Measurements from ENCODE around the gene FAM171A1. TPM values are rescaled to one million over a fixed set of nuclear protein-coding genes. Genes with fewer than 3 reads are reported as not detected.

The FAM171A1 gene
- total RNA-seq, 2 donors from 2014 or later: 36.5 to 39.0 TPM

- TF ChIP-seq, protein P1, sequence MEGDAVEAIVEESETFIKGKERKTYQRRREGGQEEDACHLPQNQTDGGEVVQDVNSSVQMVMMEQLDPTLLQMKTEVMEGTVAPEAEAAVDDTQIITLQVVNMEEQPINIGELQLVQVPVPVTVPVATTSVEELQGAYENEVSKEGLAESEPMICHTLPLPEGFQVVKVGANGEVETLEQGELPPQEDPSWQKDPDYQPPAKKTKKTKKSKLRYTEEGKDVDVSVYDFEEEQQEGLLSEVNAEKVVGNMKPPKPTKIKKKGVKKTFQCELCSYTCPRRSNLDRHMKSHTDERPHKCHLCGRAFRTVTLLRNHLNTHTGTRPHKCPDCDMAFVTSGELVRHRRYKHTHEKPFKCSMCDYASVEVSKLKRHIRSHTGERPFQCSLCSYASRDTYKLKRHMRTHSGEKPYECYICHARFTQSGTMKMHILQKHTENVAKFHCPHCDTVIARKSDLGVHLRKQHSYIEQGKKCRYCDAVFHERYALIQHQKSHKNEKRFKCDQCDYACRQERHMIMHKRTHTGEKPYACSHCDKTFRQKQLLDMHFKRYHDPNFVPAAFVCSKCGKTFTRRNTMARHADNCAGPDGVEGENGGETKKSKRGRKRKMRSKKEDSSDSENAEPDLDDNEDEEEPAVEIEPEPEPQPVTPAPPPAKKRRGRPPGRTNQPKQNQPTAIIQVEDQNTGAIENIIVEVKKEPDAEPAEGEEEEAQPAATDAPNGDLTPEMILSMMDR (conservative IDR thresholded peaks at IDR 0.05): no peak
- Histone ChIP-seq H3K4me3 (ENCODE audit: low read length) (no peak overlapping the region), H3K4me1 (ENCODE audit: control insufficient read depth, insufficient read depth, low read length) (no peaks in the 10 kb centered on the region), H3K9me3 (ENCODE audit: control insufficient read depth, low read length) (no peaks in the 10 kb centered on the region), H3K27me3 (ENCODE audit: control insufficient read depth, insufficient read depth, low read length, poor library complexity, severe bottlenecking) (no peaks in the 10 kb centered on the region), H3K36me3 (ENCODE audit: control insufficient read depth, insufficient read depth, low read length) (no peaks in the 10 kb centered on the region), H3K27ac (ENCODE audit: low read depth, low read length) (no peak overlapping the region), H3K9ac (ENCODE audit: extremely low read depth, low read length, poor library complexity, severe bottlenecking) (no peak overlapping the region)
- H3K27me3 Mint-ChIP-seq (ENCODE audit: insufficient read depth): no peaks in the 10 kb centered on the region
- H3K4me1 Mint-ChIP-seq: no peaks in the 10 kb centered on the region
- H3K9me3 Mint-ChIP-seq: no peaks in the 10 kb centered on the region
- DNase-seq: no peak
- 87 to 90% methylated on average over 17 to 20 of the region's 20 CpGs for WGBS, 2 experiments (ENCODE audit: insufficient coverage in 1 of 2, insufficient read length in 1 of 2)
- peaks cover 10% of the 10 kb centered on the region for H3K36me3 Mint-ChIP-seq (ENCODE audit: low read depth)
- no peak overlapping the region for H3K4me3 Mint-ChIP-seq
- no peak overlapping the region for H3K27ac Mint-ChIP-seq
Observed at GRCh38 chr10:15325243-15325943, 45.7 kb downstream of the FAM171A1 start.

DNA sequence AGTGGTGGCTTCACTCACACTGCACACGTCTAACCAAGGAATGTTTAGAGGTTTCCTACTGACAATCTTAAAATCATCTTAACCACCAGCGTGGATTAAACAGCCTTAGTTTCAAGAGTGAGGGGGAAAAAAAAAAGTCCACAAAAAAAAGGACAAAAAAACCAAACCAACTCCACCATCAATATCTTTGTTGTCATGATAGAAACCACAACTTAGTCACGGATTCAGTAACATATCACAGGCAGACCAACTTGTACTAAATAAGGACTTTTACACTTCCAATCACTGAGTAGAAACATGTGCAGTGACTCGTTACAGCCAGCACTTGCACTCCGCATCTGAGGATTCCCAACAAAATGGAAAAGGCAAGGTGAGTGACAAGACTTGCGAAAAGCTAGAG, 46.5 kb downstream of the FAM171A1 start:
- no peaks in the 10 kb centered on the region for H3K4me1 Mint-ChIP-seq
- H3K4me1 ChIP-seq (ENCODE audit: control insufficient read depth, insufficient read depth, low read length): no peaks in the 10 kb centered on the region
- H3K27me3 ChIP-seq (ENCODE audit: control insufficient read depth, insufficient read depth, low read length, poor library complexity, severe bottlenecking): no peaks in the 10 kb centered on the region
- no peak overlapping the region for H3K4me3 ChIP-seq (ENCODE audit: low read length)
- DNase-seq: no peak
- TF ChIP-seq, protein P1 (conservative IDR thresholded peaks at IDR 0.05): no peak
- no peak overlapping the region for H3K4me3 Mint-ChIP-seq
- H3K36me3 ChIP-seq (ENCODE audit: control insufficient read depth, insufficient read depth, low read length): no peaks in the 10 kb centered on the region
- WGBS, 2 experiments (ENCODE audit: insufficient coverage in 1 of 2, insufficient read length in 1 of 2): 93 to 98% methylated on average over 3 to 6 of the region's 6 CpGs
- peaks cover 5% of the 10 kb centered on the region for H3K9me3 ChIP-seq (ENCODE audit: control insufficient read depth, low read length)
- no peaks in the 10 kb centered on the region for H3K27me3 Mint-ChIP-seq (ENCODE audit: insufficient read depth)
- H3K9ac ChIP-seq (ENCODE audit: extremely low read depth, low read length, poor library complexity, severe bottlenecking): no peak overlapping the region
- H3K36me3 Mint-ChIP-seq (ENCODE audit: low read depth): peaks cover 11% of the 10 kb centered on the region
- no peak overlapping the region for H3K27ac Mint-ChIP-seq
- H3K9me3 Mint-ChIP-seq: peaks cover 5% of the 10 kb centered on the region
- H3K27ac ChIP-seq (ENCODE audit: low read depth, low read length): no peak overlapping the region

DNA sequence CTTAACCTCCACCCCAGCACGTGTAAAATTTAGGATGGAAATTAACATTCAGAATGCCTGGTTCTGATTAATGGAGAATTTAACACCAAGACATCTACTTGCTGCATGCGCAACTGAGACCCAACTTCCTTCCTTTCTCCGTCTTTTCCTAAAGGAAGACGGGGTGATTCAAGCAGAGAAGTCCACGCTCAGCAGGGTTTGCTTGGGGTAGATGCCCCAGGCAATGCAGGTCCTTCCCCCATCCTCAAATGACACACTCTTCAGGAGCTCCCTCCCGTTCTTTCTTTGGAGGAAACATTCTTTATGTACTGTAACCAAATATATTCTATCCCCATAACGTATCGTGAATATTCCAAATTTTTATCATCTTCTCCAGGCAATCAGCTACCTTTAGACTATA, 47.0 kb downstream of the FAM171A1 start:
- no peaks in the 10 kb centered on the region for H3K36me3 ChIP-seq (ENCODE audit: control insufficient read depth, insufficient read depth, low read length)
- H3K9me3 Mint-ChIP-seq: peaks cover 5% of the 10 kb centered on the region
- no peak overlapping the region for H3K27ac Mint-ChIP-seq
- no peaks in the 10 kb centered on the region for H3K27me3 ChIP-seq (ENCODE audit: control insufficient read depth, insufficient read depth, low read length, poor library complexity, severe bottlenecking)
- H3K9ac ChIP-seq (ENCODE audit: extremely low read depth, low read length, poor library complexity, severe bottlenecking): no peak overlapping the region
- H3K4me1 Mint-ChIP-seq: no peaks in the 10 kb centered on the region
- H3K4me3 ChIP-seq (ENCODE audit: low read length): no peak overlapping the region
- TF ChIP-seq, protein P1 (conservative IDR thresholded peaks at IDR 0.05): no peak
- WGBS, 2 experiments (ENCODE audit: insufficient coverage in 1 of 2, insufficient read length in 1 of 2): 91 to 93% methylated on average over 5 to 8 of the region's 8 CpGs
- no peak for DNase-seq
- peaks cover 11% of the 10 kb centered on the region for H3K36me3 Mint-ChIP-seq (ENCODE audit: low read depth)
- H3K9me3 ChIP-seq (ENCODE audit: control insufficient read depth, low read length): peaks cover 5% of the 10 kb centered on the region
- no peak overlapping the region for H3K27ac ChIP-seq (ENCODE audit: low read depth, low read length)
- no peaks in the 10 kb centered on the region for H3K4me1 ChIP-seq (ENCODE audit: control insufficient read depth, insufficient read depth, low read length)
- H3K4me3 Mint-ChIP-seq: no peak overlapping the region
- no peaks in the 10 kb centered on the region for H3K27me3 Mint-ChIP-seq (ENCODE audit: insufficient read depth)
